ENCODE results near the gene TPGS2. TPM values are rescaled to one million over a fixed set of nuclear protein-coding genes. Genes with fewer than 3 reads are reported as not detected.
"Not testable (repeated sequence)": the region's sequence is repeated elsewhere in the genome, so short reads cannot be mapped to it uniquely, and the experiment has no call there.

TPGS2 gene
- polyA plus RNA-seq = 69.5 TPM
- long read RNA-seq, donor 1, full-length matches to known transcripts = 15 of 15 reads
- long read RNA-seq, donor 1, partial matches to known transcripts = 0 of 15 reads
- long read RNA-seq, donor 1, other reads (novel, unspliced or antisense) = 0 of 15 reads
- long read RNA-seq, donor 2, full-length matches to known transcripts = 33 of 33 reads
- long read RNA-seq, donor 2, partial matches to known transcripts = 0 of 33 reads
- long read RNA-seq, donor 2, other reads (novel, unspliced or antisense) = 0 of 33 reads
- long read RNA-seq, donor 3 = 0 reads
- long read RNA-seq, donor 4, full-length matches to known transcripts = 2 of 2 reads
- long read RNA-seq, donor 4, partial matches to known transcripts = 0 of 2 reads
- long read RNA-seq, donor 4, other reads (novel, unspliced or antisense) = 0 of 2 reads
- long read RNA-seq, donor 5, full-length matches to known transcripts = 15 of 15 reads
- long read RNA-seq, donor 5, partial matches to known transcripts = 0 of 15 reads
- long read RNA-seq, donor 5, other reads (novel, unspliced or antisense) = 0 of 15 reads
- long read RNA-seq, donor 6, full-length matches to known transcripts = 19 of 24 reads
- long read RNA-seq, donor 6, partial matches to known transcripts = 5 of 24 reads
- long read RNA-seq, donor 6, other reads (novel, unspliced or antisense) = 0 of 24 reads
- long read RNA-seq, donor 7, full-length matches to known transcripts = 27 of 27 reads
- long read RNA-seq, donor 7, partial matches to known transcripts = 0 of 27 reads
- long read RNA-seq, donor 7, other reads (novel, unspliced or antisense) = 0 of 27 reads
- long read RNA-seq, donor 8, full-length matches to known transcripts = 21 of 21 reads
- long read RNA-seq, donor 8, partial matches to known transcripts = 0 of 21 reads
- long read RNA-seq, donor 8, other reads (novel, unspliced or antisense) = 0 of 21 reads
- long read RNA-seq, donor 9, full-length matches to known transcripts = 33 of 47 reads
- long read RNA-seq, donor 9, partial matches to known transcripts = 14 of 47 reads
- long read RNA-seq, donor 9, other reads (novel, unspliced or antisense) = 0 of 47 reads
- long read RNA-seq, donor 10, full-length matches to known transcripts = 18 of 18 reads
- long read RNA-seq, donor 10, partial matches to known transcripts = 0 of 18 reads
- long read RNA-seq, donor 10, other reads (novel, unspliced or antisense) = 0 of 18 reads
- long read RNA-seq, donor 11, full-length matches to known transcripts = 15 of 15 reads
- long read RNA-seq, donor 11, partial matches to known transcripts = 0 of 15 reads
- long read RNA-seq, donor 11, other reads (novel, unspliced or antisense) = 0 of 15 reads

GRCh38 chr18:36828630-36829361 is at the start of gene TPGS2, which contains the start of gene KIAA1328:
TPGS2 (minus strand) TSS chr18:36829002; CDS start chr18:36828767, 235 bp downstream.
KIAA1328 (plus strand) TSS chr18:36829127; CDS start chr18:36829139, 12 bp downstream.
- WGBS (ENCODE audit: insufficient coverage, low lambda C conversion rate) = no CpG with 5 or more reads among the region's 83 CpGs
- peak; percentile 90 to 96 for DNase-seq
- no peaks in the 10 kb centered on the region for H3K4me1 ChIP-seq (ENCODE audit: control insufficient read depth, insufficient read depth, low read length)
- no peaks in the 10 kb centered on the region for H3K36me3 ChIP-seq (ENCODE audit: control insufficient read depth, insufficient read depth, low read length)
- H3K9me3 ChIP-seq (ENCODE audit: control insufficient read depth, low read depth, low read length) = no peaks in the 10 kb centered on the region
- no peaks in the 10 kb centered on the region for H3K27me3 ChIP-seq (ENCODE audit: control insufficient read depth, insufficient read depth, low read length)
- peak within 1 kb of the TSS; percentile 84 for H3K4me3 ChIP-seq (ENCODE audit: low read length)
- H3K27ac ChIP-seq (ENCODE audit: low read length) = peak within 1 kb of the TSS; percentile 92

- H3K36me3 ChIP-seq (ENCODE audit: control insufficient read depth, insufficient read depth, low read length); H3K27me3 ChIP-seq (ENCODE audit: control insufficient read depth, insufficient read depth, low read length); H3K9me3 ChIP-seq (ENCODE audit: control insufficient read depth, low read depth, low read length); DNase-seq; H3K4me1 ChIP-seq (ENCODE audit: control insufficient read depth, insufficient read depth, low read length); H3K4me3 ChIP-seq (ENCODE audit: low read length); H3K27ac ChIP-seq (ENCODE audit: low read length): not testable (repeated sequence)
These were observed 45.0 kb upstream of the TPGS2 start for GRCh38 chr18:36873826-36874225.

- H3K4me1 ChIP-seq (ENCODE audit: control insufficient read depth, insufficient read depth, low read length) = no peaks in the 10 kb centered on the region
- H3K9me3 ChIP-seq (ENCODE audit: control insufficient read depth, low read depth, low read length) = no peaks in the 10 kb centered on the region
- no peaks in the 10 kb centered on the region for H3K27me3 ChIP-seq (ENCODE audit: control insufficient read depth, insufficient read depth, low read length)
- no peak overlapping the region for H3K4me3 ChIP-seq (ENCODE audit: low read length)
- no peak for DNase-seq
- H3K27ac ChIP-seq (ENCODE audit: low read length) = no peak overlapping the region
- H3K36me3 ChIP-seq (ENCODE audit: control insufficient read depth, insufficient read depth, low read length) = no peaks in the 10 kb centered on the region
These were observed 43.5 kb upstream of the TPGS2 start for GRCh38 chr18:36872329-36872728.

GRCh38 chr18:36871801-36872200 is 43.0 kb upstream of the TPGS2 start:
- no peak overlapping the region for H3K4me3 ChIP-seq (ENCODE audit: low read length)
- H3K36me3 ChIP-seq (ENCODE audit: control insufficient read depth, insufficient read depth, low read length) = no peaks in the 10 kb centered on the region
- no peak for DNase-seq
- H3K27me3 ChIP-seq (ENCODE audit: control insufficient read depth, insufficient read depth, low read length) = no peaks in the 10 kb centered on the region
- no peaks in the 10 kb centered on the region for H3K9me3 ChIP-seq (ENCODE audit: control insufficient read depth, low read depth, low read length)
- no peaks in the 10 kb centered on the region for H3K4me1 ChIP-seq (ENCODE audit: control insufficient read depth, insufficient read depth, low read length)
- no peak overlapping the region for H3K27ac ChIP-seq (ENCODE audit: low read length)
- WGBS (ENCODE audit: insufficient coverage, low lambda C conversion rate) = no CpG with 5 or more reads among the region's 3 CpGs

- no peak overlapping the region for H3K4me3 ChIP-seq (ENCODE audit: low read length)
- no peak overlapping the region for H3K27ac ChIP-seq (ENCODE audit: low read length)
- WGBS (ENCODE audit: insufficient coverage, low lambda C conversion rate) = no CpG with 5 or more reads among the region's 1 CpG
- no peak for DNase-seq
- no peaks in the 10 kb centered on the region for H3K27me3 ChIP-seq (ENCODE audit: control insufficient read depth, insufficient read depth, low read length)
- no peaks in the 10 kb centered on the region for H3K36me3 ChIP-seq (ENCODE audit: control insufficient read depth, insufficient read depth, low read length)
- H3K4me1 ChIP-seq (ENCODE audit: control insufficient read depth, insufficient read depth, low read length) = no peaks in the 10 kb centered on the region
- no peaks in the 10 kb centered on the region for H3K9me3 ChIP-seq (ENCODE audit: control insufficient read depth, low read depth, low read length)
These were observed 38.3 kb upstream of the TPGS2 start for GRCh38 chr18:36867056-36867455.

- H3K4me3 ChIP-seq (ENCODE audit: low read length) = no peak overlapping the region
- no peak overlapping the region for H3K27ac ChIP-seq (ENCODE audit: low read length)
- H3K27me3 ChIP-seq (ENCODE audit: control insufficient read depth, insufficient read depth, low read length) = no peaks in the 10 kb centered on the region
- no peaks in the 10 kb centered on the region for H3K4me1 ChIP-seq (ENCODE audit: control insufficient read depth, insufficient read depth, low read length)
- no CpG with 5 or more reads among the region's 1 CpG for WGBS (ENCODE audit: insufficient coverage, low lambda C conversion rate)
- no peaks in the 10 kb centered on the region for H3K36me3 ChIP-seq (ENCODE audit: control insufficient read depth, insufficient read depth, low read length)
- H3K9me3 ChIP-seq (ENCODE audit: control insufficient read depth, low read depth, low read length) = no peaks in the 10 kb centered on the region
- DNase-seq = no peak
These were observed 33.4 kb upstream of the TPGS2 start for GRCh38 chr18:36862182-36862581.

- no peak overlapping the region for H3K27ac ChIP-seq (ENCODE audit: low read length)
- H3K9me3 ChIP-seq (ENCODE audit: control insufficient read depth, low read depth, low read length) = no peaks in the 10 kb centered on the region
- no peaks in the 10 kb centered on the region for H3K4me1 ChIP-seq (ENCODE audit: control insufficient read depth, insufficient read depth, low read length)
- WGBS (ENCODE audit: insufficient coverage, low lambda C conversion rate) = no CpG with 5 or more reads among the region's 1 CpG
- no peak overlapping the region for H3K4me3 ChIP-seq (ENCODE audit: low read length)
- peaks cover 4% of the 10 kb centered on the region for H3K36me3 ChIP-seq (ENCODE audit: control insufficient read depth, insufficient read depth, low read length)
- no peaks in the 10 kb centered on the region for H3K27me3 ChIP-seq (ENCODE audit: control insufficient read depth, insufficient read depth, low read length)
- no peak for DNase-seq
These were observed 28.0 kb upstream of the TPGS2 start for GRCh38 chr18:36856815-36857214.

- DNase-seq = no peak
- no peak overlapping the region for H3K4me3 ChIP-seq (ENCODE audit: low read length)
- no peaks in the 10 kb centered on the region for H3K9me3 ChIP-seq (ENCODE audit: control insufficient read depth, low read depth, low read length)
- H3K36me3 ChIP-seq (ENCODE audit: control insufficient read depth, insufficient read depth, low read length) = peaks cover 4% of the 10 kb centered on the region
- no peak overlapping the region for H3K27ac ChIP-seq (ENCODE audit: low read length)
- WGBS (ENCODE audit: insufficient coverage, low lambda C conversion rate) = no CpG with 5 or more reads among the region's 2 CpGs
- H3K27me3 ChIP-seq (ENCODE audit: control insufficient read depth, insufficient read depth, low read length) = no peaks in the 10 kb centered on the region
- no peaks in the 10 kb centered on the region for H3K4me1 ChIP-seq (ENCODE audit: control insufficient read depth, insufficient read depth, low read length)
These were observed 22.4 kb upstream of the TPGS2 start for GRCh38 chr18:36851202-36851590.

- Histone ChIP-seq H3K4me3 (ENCODE audit: low read length) (no peak overlapping the region), H3K9me3 (ENCODE audit: control insufficient read depth, low read depth, low read length) (no peaks in the 10 kb centered on the region), H3K36me3 (ENCODE audit: control insufficient read depth, insufficient read depth, low read length) (peaks cover 4% of the 10 kb centered on the region), H3K27ac (ENCODE audit: low read length) (no peak overlapping the region), H3K4me1 (ENCODE audit: control insufficient read depth, insufficient read depth, low read length) (no peaks in the 10 kb centered on the region), H3K27me3 (ENCODE audit: control insufficient read depth, insufficient read depth, low read length) (no peaks in the 10 kb centered on the region)
- WGBS (ENCODE audit: insufficient coverage, low lambda C conversion rate) = no CpG with 5 or more reads among the region's 1 CpG
- DNase-seq = no peak
These were observed 21.9 kb upstream of the TPGS2 start for GRCh38 chr18:36850527-36851201.

All from large intestine (tissue), 12 donors.